ENCODE measurements around the gene CDK19. TPM values are rescaled to one million over a fixed set of nuclear protein-coding genes. Genes with fewer than 3 reads are reported as not detected.
A peak's percentile ranks its signal among the peaks of the same experiment; 100 is the strongest.

The CDK19 gene
- total RNA-seq, 1 donor from 2014 or later: 26.6 TPM

- Histone ChIP-seq H3K36me3 (no peaks in the 10 kb centered on the region), H3K4me3 (no peak overlapping the region), H3K27ac (no peak overlapping the region), H3K27me3 (no peaks in the 10 kb centered on the region), H3K9me3 (no peaks in the 10 kb centered on the region), H3K4me1 (peaks cover 29% of the 10 kb centered on the region)
- TF ChIP-seq CTCF (IDR thresholded peaks at IDR 0.05): no peak
- DNase-seq: no peak
- ATAC-seq: no peak
- intact Hi-C loops (cut with DNase I): no loop called here
Observed at GRCh38 chr6:110822249-110822648, 7.0 kb upstream of the CDK19 start.

GRCh38 chr6:110816677-110817076 is 1.4 kb upstream of the CDK19 start:
- Histone ChIP-seq H3K27ac (no peak overlapping the region), H3K27me3 (no peaks in the 10 kb centered on the region), H3K4me3 (no peak overlapping the region), H3K36me3 (no peaks in the 10 kb centered on the region), H3K4me1 (peaks cover 20% of the 10 kb centered on the region), H3K9me3 (no peaks in the 10 kb centered on the region)
- ATAC-seq (no peak), DNase-seq (no peak)
- no peak for TF ChIP-seq CTCF (IDR thresholded peaks at IDR 0.05)
- intact Hi-C loops (cut with DNase I): no loop called here

- no peaks in the 10 kb centered on the region for H3K27me3 ChIP-seq
- DNase-seq (no peak), ATAC-seq (no peak)
- no peak for TF ChIP-seq CTCF (IDR thresholded peaks at IDR 0.05)
- no peaks in the 10 kb centered on the region for H3K36me3 ChIP-seq
- H3K27ac ChIP-seq: peak overlapping the region; percentile 97
- no peaks in the 10 kb centered on the region for H3K9me3 ChIP-seq
- intact Hi-C loops (cut with DNase I): no loop called here
- peak overlapping the region; percentile 97 for H3K4me3 ChIP-seq
- H3K4me1 ChIP-seq: peaks cover 19% of the 10 kb centered on the region
Observed at GRCh38 chr6:110815015-110815410, 256 bp downstream of the CDK19 start.

GRCh38 chr6:110814102-110815014 is 911 bp downstream of the CDK19 start:
- H3K4me3 ChIP-seq: peak overlapping the region; percentile 97
- peak overlapping the region; percentile 97 for H3K27ac ChIP-seq
- H3K36me3 ChIP-seq: no peaks in the 10 kb centered on the region
- ATAC-seq (peak; percentile 31), DNase-seq (peak; percentile 86)
- intact Hi-C loops (cut with DNase I): no loop called here
- no peaks in the 10 kb centered on the region for H3K9me3 ChIP-seq
- peaks cover 19% of the 10 kb centered on the region for H3K4me1 ChIP-seq
- TF ChIP-seq CTCF (IDR thresholded peaks at IDR 0.05): no peak
- no peaks in the 10 kb centered on the region for H3K27me3 ChIP-seq

GRCh38 chr6:110813338-110814101 is 1.7 kb downstream of the CDK19 start:
- Histone ChIP-seq H3K9me3 (no peaks in the 10 kb centered on the region), H3K27me3 (no peaks in the 10 kb centered on the region), H3K36me3 (no peaks in the 10 kb centered on the region), H3K4me1 (peaks cover 19% of the 10 kb centered on the region), H3K27ac (peak overlapping the region; percentile 97), H3K4me3 (peak overlapping the region; percentile 97)
- no peak for TF ChIP-seq CTCF (IDR thresholded peaks at IDR 0.05)
- no peak for ATAC-seq
- DNase-seq: no peak
- intact Hi-C loops (cut with DNase I): no loop called here
